ENCODE data around the gene CEACAM8. TPM values are rescaled to one million over a fixed set of nuclear protein-coding genes. Genes with fewer than 3 reads are reported as not detected.

Gene CEACAM8
- total RNA-seq: not detected in 2 replicates

GRCh38 chr19:42594617-42595489, at the start of gene CEACAM8:
Gene CEACAM8, minus strand, starts transcription at chr19:42594924. Its CDS starts 96 bp downstream, at chr19:42594828.

Other genes with a start within 250 kb of the CEACAM8 start
- not detected in 2 replicates for gene CNFN, start 204.6 kb downstream of the CEACAM8 start, total RNA-seq
- 2.4 and 3.0 TPM in 2 replicates for gene LIPE, start 167.5 kb downstream of the CEACAM8 start, total RNA-seq
- gene CXCL17, start 152.0 kb downstream of the CEACAM8 start, total RNA-seq: not detected in 2 replicates
- gene CEACAM1, start 66.4 kb downstream of the CEACAM8 start, total RNA-seq: not detected in 2 replicates
- gene PSG3, start 145.6 kb upstream of the CEACAM8 start, total RNA-seq: not detected in 2 replicates
- not detected in 2 replicates for gene PSG8, start 170.8 kb upstream of the CEACAM8 start, total RNA-seq